Liver (tissue), 3 donors: ENCODE results near the gene SERPING1.

ENCODE experiments used
- EGR1 ChIP-seq, 2 donors: IDR thresholded peaks; 2 replicates each; pipeline ENCODE4 v1.6.1; 2016 to 2018; ENCODE audit warnings: antibody characterized with exemption in 2 of 2, low read depth in 2 of 2
- FOXA1 ChIP-seq: IDR thresholded peaks from 2 replicates; pipeline ENCODE4 v1.6.1; 2016; ENCODE audit warnings: antibody characterized with exemption
- JUND ChIP-seq, 2 donors: IDR thresholded peaks; 2 replicates each; pipeline ENCODE4 v1.6.1; 2016; ENCODE audit warnings: antibody characterized with exemption in 2 of 2
- NR2F2 ChIP-seq: IDR thresholded peaks from 2 replicates; pipeline ENCODE4 v1.6.1; 2016; ENCODE audit warnings: antibody characterized with exemption
- SP1 ChIP-seq: IDR thresholded peaks from 2 replicates; pipeline ENCODE4 v1.6.1; 2018; ENCODE audit warnings: antibody characterized with exemption, mild to moderate bottlenecking
- TAF1 ChIP-seq: conservative IDR thresholded peaks from 2 replicates; pipeline ENCODE4 v1.6.1; 2016; ENCODE audit warnings: antibody characterized with exemption, mild to moderate bottlenecking
- YY1 ChIP-seq: IDR thresholded peaks from 2 replicates; pipeline ENCODE4 v1.6.1; 2016; ENCODE audit warnings: antibody characterized with exemption, mild to moderate bottlenecking
- TF ChIP-seq, protein P1 (sequence below): fragments of 150-350 bp; IDR thresholded peaks from 2 replicates; pipeline ENCODE4 v1.5.1; 2017; ENCODE audit warnings: improper control_type of control experiment, low read depth, low read length; ENCODE audit not compliant: missing input control
- TF ChIP-seq, protein P2 (sequence below): IDR thresholded peaks from 2 replicates; pipeline ENCODE4 v1.6.1; 2016; ENCODE audit warnings: antibody characterized with exemption
- TF ChIP-seq, protein P3 (sequence below): IDR thresholded peaks from 2 replicates; pipeline ENCODE4 v1.6.1; 2016; ENCODE audit warnings: antibody characterized with exemption
- TF ChIP-seq, protein P4 (sequence below): IDR thresholded peaks from 2 replicates; pipeline ENCODE4 v1.6.1; 2016; ENCODE audit warnings: antibody characterized with exemption
- TF ChIP-seq, protein P5 (sequence below): IDR thresholded peaks from 2 replicates; pipeline ENCODE4 v1.6.1; 2016; ENCODE audit warnings: antibody characterized with exemption, mild to moderate bottlenecking
- donor health status: healthy.
- donor health status: healthy.

DNA sequence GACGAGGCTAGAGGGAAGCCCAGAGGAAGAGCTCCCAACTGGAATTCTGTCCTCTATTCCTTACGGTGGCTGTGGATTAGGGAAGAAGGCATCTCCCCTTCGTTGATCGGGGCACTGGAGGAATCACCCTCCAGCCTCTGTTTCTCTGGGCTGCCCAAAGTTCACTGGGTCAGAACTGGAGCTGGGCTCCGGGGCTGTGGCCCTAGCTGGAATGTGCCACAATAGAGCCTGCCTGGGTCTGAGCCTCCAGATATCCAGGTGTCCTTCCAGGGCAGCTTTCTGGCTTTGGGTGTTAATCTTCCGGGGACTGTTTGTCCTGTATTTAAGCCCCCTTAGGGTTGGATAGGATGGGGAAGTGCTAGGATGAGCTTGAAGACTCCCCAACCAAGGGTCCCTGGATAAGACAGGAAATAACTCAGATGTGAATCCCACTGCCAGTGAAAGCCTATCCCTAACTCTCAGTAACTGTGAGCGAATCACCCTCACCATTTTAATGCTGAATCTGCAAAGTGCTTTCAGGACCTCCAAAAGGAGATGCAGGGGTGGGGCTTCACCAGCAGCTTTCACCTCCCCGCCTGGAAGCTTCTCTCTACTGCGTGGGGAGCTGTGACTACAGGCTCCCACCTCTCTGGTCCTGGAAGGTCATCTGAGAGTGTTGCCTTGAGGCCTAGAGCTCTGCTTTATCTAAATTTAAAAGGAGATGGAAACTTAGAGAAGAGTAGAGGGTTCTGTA lies 42.7 kb downstream of the SERPING1 start:
- no peak for TF ChIP-seq SP1
- TF ChIP-seq, protein P1, sequence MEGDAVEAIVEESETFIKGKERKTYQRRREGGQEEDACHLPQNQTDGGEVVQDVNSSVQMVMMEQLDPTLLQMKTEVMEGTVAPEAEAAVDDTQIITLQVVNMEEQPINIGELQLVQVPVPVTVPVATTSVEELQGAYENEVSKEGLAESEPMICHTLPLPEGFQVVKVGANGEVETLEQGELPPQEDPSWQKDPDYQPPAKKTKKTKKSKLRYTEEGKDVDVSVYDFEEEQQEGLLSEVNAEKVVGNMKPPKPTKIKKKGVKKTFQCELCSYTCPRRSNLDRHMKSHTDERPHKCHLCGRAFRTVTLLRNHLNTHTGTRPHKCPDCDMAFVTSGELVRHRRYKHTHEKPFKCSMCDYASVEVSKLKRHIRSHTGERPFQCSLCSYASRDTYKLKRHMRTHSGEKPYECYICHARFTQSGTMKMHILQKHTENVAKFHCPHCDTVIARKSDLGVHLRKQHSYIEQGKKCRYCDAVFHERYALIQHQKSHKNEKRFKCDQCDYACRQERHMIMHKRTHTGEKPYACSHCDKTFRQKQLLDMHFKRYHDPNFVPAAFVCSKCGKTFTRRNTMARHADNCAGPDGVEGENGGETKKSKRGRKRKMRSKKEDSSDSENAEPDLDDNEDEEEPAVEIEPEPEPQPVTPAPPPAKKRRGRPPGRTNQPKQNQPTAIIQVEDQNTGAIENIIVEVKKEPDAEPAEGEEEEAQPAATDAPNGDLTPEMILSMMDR, result no peak
- TF ChIP-seq JUND (IDR thresholded peaks at IDR 0.05), result no peak
- no peak for TF ChIP-seq TAF1
- no peak for TF ChIP-seq EGR1 (IDR thresholded peaks at IDR 0.05; ENCODE audit: low read depth in 2 of 2)
- TF ChIP-seq, protein P2, sequence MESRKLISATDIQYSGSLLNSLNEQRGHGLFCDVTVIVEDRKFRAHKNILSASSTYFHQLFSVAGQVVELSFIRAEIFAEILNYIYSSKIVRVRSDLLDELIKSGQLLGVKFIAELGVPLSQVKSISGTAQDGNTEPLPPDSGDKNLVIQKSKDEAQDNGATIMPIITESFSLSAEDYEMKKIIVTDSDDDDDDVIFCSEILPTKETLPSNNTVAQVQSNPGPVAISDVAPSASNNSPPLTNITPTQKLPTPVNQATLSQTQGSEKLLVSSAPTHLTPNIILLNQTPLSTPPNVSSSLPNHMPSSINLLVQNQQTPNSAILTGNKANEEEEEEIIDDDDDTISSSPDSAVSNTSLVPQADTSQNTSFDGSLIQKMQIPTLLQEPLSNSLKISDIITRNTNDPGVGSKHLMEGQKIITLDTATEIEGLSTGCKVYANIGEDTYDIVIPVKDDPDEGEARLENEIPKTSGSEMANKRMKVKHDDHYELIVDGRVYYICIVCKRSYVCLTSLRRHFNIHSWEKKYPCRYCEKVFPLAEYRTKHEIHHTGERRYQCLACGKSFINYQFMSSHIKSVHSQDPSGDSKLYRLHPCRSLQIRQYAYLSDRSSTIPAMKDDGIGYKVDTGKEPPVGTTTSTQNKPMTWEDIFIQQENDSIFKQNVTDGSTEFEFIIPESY, result no peak
- TF ChIP-seq, protein P3, sequence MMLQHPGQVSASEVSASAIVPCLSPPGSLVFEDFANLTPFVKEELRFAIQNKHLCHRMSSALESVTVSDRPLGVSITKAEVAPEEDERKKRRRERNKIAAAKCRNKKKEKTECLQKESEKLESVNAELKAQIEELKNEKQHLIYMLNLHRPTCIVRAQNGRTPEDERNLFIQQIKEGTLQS, result no peak
- TF ChIP-seq, protein P4, sequence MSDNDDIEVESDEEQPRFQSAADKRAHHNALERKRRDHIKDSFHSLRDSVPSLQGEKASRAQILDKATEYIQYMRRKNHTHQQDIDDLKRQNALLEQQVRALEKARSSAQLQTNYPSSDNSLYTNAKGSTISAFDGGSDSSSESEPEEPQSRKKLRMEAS, result no peak
- no peak for TF ChIP-seq YY1
- TF ChIP-seq, protein P5, sequence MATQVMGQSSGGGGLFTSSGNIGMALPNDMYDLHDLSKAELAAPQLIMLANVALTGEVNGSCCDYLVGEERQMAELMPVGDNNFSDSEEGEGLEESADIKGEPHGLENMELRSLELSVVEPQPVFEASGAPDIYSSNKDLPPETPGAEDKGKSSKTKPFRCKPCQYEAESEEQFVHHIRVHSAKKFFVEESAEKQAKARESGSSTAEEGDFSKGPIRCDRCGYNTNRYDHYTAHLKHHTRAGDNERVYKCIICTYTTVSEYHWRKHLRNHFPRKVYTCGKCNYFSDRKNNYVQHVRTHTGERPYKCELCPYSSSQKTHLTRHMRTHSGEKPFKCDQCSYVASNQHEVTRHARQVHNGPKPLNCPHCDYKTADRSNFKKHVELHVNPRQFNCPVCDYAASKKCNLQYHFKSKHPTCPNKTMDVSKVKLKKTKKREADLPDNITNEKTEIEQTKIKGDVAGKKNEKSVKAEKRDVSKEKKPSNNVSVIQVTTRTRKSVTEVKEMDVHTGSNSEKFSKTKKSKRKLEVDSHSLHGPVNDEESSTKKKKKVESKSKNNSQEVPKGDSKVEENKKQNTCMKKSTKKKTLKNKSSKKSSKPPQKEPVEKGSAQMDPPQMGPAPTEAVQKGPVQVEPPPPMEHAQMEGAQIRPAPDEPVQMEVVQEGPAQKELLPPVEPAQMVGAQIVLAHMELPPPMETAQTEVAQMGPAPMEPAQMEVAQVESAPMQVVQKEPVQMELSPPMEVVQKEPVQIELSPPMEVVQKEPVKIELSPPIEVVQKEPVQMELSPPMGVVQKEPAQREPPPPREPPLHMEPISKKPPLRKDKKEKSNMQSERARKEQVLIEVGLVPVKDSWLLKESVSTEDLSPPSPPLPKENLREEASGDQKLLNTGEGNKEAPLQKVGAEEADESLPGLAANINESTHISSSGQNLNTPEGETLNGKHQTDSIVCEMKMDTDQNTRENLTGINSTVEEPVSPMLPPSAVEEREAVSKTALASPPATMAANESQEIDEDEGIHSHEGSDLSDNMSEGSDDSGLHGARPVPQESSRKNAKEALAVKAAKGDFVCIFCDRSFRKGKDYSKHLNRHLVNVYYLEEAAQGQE, result no peak
- TF ChIP-seq FOXA1, result no peak
- no peak for TF ChIP-seq NR2F2
